Motor neuron (in vitro differentiated cells): ENCODE measurements around the gene PIP4K2C. TPM values are rescaled to one million over a fixed set of nuclear protein-coding genes. Genes with fewer than 3 reads are reported as not detected.
"Not testable (repeated sequence)": the region's sequence is repeated elsewhere in the genome, so short reads cannot be mapped to it uniquely, and the experiment has no call there.

ENCODE experiments used
- ATAC-seq, 8 experiments: fragments of 200-7000 bp; cut with Tn5 transposase; replicated peaks in 6 of 8; 2 replicates each; pipeline ENCODE4 v1.8.0; 2021; ENCODE audit warnings: mild to moderate bottlenecking in 8 of 8, moderate library complexity in 8 of 8
- H3K27ac ChIP-seq, 2 donors: fragments of 250-450 bp; sonication (Bioruptor Pico); 2 replicates each; pipeline ENCODE4 v1.9.0; 2021; ENCODE audit warnings: antibody characterized with exemption in 2 of 2, mild to moderate bottlenecking in 2 of 2, moderate library complexity in 1 of 2
- H3K4me1 ChIP-seq, 2 donors: fragments of 250-450 bp; sonication (Bioruptor Pico); replicated peaks in 1 of 2; 2 replicates each; pipeline ENCODE4 v1.6.1; 2021; ENCODE audit warnings: antibody characterized with exemption in 2 of 2, mild to moderate bottlenecking in 2 of 2, moderate library complexity in 1 of 2
- H3K4me3 ChIP-seq, 5 donors: fragments of 250-450 bp; sonication (Bioruptor Pico); 2 replicates each; pipeline ENCODE4 v1.9.0; 2021; ENCODE audit warnings: antibody characterized with exemption in 5 of 5, mild to moderate bottlenecking in 5 of 5, moderate library complexity in 4 of 5
- WGBS, 10 experiments: fragments of 450-650 bp; shearing (Covaris generic); methylation state at CpG; one replicate each; pipeline ENCODE4 v1.0.0; 2022; 5-methylcytosine and 5-hydroxymethylcytosine counted together
- in situ Hi-C, 9 experiments: fragments of 400-800 bp; cut with MboI; loops; one replicate each; pipeline ENCODE4 v1.15.0; 2021; ENCODE audit warnings: low sequenced_read_pairs in 9 of 9, low pct_unique_long_range_greater_than_20kb in 2 of 9; ENCODE audit not compliant: unreplicated experiment in 9 of 9
- total RNA-seq, 8 experiments: library from RNA; unstranded; fragments of 300-600 nt; gene quantifications; 2 replicates each; pipeline versions ENCODE4 v1.2.3 to v1.2.4, GENCODE V29; 2022

The PIP4K2C gene
- total RNA-seq, 8 experiments from 2014 or later: 12.5 to 29.4 (median 21.4) TPM

- ATAC-seq: no peak
- no peaks in the 10 kb centered on the region for H3K4me1 ChIP-seq
- no peak overlapping the region for H3K27ac ChIP-seq
- in situ Hi-C loops: no loop called here
- H3K4me3 ChIP-seq: no peak overlapping the region
- WGBS, 10 experiments: 80 to 100% (median 100%) methylated on average over 1 of the region's 1 CpG; no CpG with 5 or more reads in 5 of the 10 experiments
These were observed 8.6 kb upstream of the PIP4K2C start for GRCh38 chr12:57582440-57582839.

- no peaks in the 10 kb centered on the region for H3K4me1 ChIP-seq
- H3K4me3 ChIP-seq: no peak overlapping the region
- 5 to 100% (median 75%) methylated on average over 1 to 6 of the region's 13 CpGs; no CpG with 5 or more reads in 3 of the 10 experiments for WGBS, 10 experiments
- in situ Hi-C loops: no loop called here
- peak; percentile 97 to 100 (median 98) for ATAC-seq
- H3K27ac ChIP-seq: no peak overlapping the region
These were observed 7.8 kb upstream of the PIP4K2C start for GRCh38 chr12:57583008-57583831.

GRCh38 chr12:57584050-57584449 is 6.9 kb upstream of the PIP4K2C start:
- no peaks in the 10 kb centered on the region for H3K4me1 ChIP-seq
- in situ Hi-C loops: no loop called here

GRCh38 chr12:57584690-57585089 is 6.3 kb upstream of the PIP4K2C start:
- ATAC-seq: no peak
- Histone ChIP-seq H3K27ac (no peak overlapping the region), H3K4me3 (no peak overlapping the region), H3K4me1 (no peaks in the 10 kb centered on the region)
- in situ Hi-C loops: no loop called here

More at GRCh38 chr12:57584050-57584449, 6.9 kb upstream of the PIP4K2C start:
- Histone ChIP-seq H3K27ac (no peak overlapping the region), H3K4me3 (no peak overlapping the region)
- no CpG with 5 or more reads among the region's 2 CpGs for WGBS, 10 experiments
- ATAC-seq: no peak

GRCh38 chr12:57585156-57585555 is 5.8 kb upstream of the PIP4K2C start:
- H3K4me1 ChIP-seq: no peaks in the 10 kb centered on the region
- no peak for ATAC-seq
- WGBS, 10 experiments: 20 to 100% (median 83%) methylated on average over 1 to 2 of the region's 2 CpGs; no CpG with 5 or more reads in 3 of the 10 experiments
- H3K4me3 ChIP-seq: no peak overlapping the region
- H3K27ac ChIP-seq: no peak overlapping the region
- in situ Hi-C loops: no loop called here

GRCh38 chr12:57586128-57586527 is 4.9 kb upstream of the PIP4K2C start:
- H3K27ac ChIP-seq: no peak overlapping the region
- WGBS, 10 experiments: 45 to 100% (median 89%) methylated on average over 1 to 2 of the region's 3 CpGs; no CpG with 5 or more reads in 4 of the 10 experiments
- in situ Hi-C loops: no loop called here
- peaks cover 0 to 2% of the 10 kb centered on the region in 2 donors for H3K4me1 ChIP-seq
- ATAC-seq: no peak
- H3K4me3 ChIP-seq: no peak overlapping the region

- H3K27ac ChIP-seq: no peak overlapping the region
- ATAC-seq: no peak
- peaks cover 2 to 4% of the 10 kb centered on the region in 2 donors for H3K4me1 ChIP-seq
- H3K4me3 ChIP-seq: no peak overlapping the region
- in situ Hi-C loops: no loop called here
- WGBS, 10 experiments: 0 to 100% (median 76%) methylated on average over 1 to 3 of the region's 3 CpGs; no CpG with 5 or more reads in 2 of the 10 experiments
These were observed 4.1 kb upstream of the PIP4K2C start for GRCh38 chr12:57586832-57587429.

GRCh38 chr12:57588951-57589610 is 1.9 kb upstream of the PIP4K2C start:
- H3K27ac ChIP-seq, H3K4me3 ChIP-seq, in situ Hi-C loops, H3K4me1 ChIP-seq, ATAC-seq: not testable (repeated sequence)
- 74 to 100% (median 90%) methylated on average over 2 to 8 of the region's 15 CpGs for WGBS, 10 experiments

GRCh38 chr12:57590479-57590863 is 521 bp upstream of the PIP4K2C start:
- peak in 6 of 8 experiments; percentile 3 to 24 (median 12) for ATAC-seq
- in situ Hi-C loops: no loop called here
- Histone ChIP-seq H3K4me3 (peak overlapping the region; percentile 62 to 95 (median 80)), H3K27ac (no peak overlapping the region), H3K4me1 (peaks cover 2 to 9% of the 10 kb centered on the region in 2 donors)
- 0 to 22% (median 13%) methylated on average over 1 to 2 of the region's 2 CpGs; no CpG with 5 or more reads in 2 of the 10 experiments for WGBS, 10 experiments

- Histone ChIP-seq H3K4me1 (peaks cover 2 to 9% of the 10 kb centered on the region in 2 donors), H3K27ac (peak overlapping the region in 1 of 2 donors; percentile 47), H3K4me3 (peak overlapping the region; percentile 62 to 95 (median 80))
- in situ Hi-C loops: no loop called here
- 0 to 83% (median 70%) methylated on average over 1 to 5 of the region's 10 CpGs; no CpG with 5 or more reads in 3 of the 10 experiments for WGBS, 10 experiments
- no peak for ATAC-seq
These were observed 862 bp downstream of the PIP4K2C start for GRCh38 chr12:57591782-57592325.

GRCh38 chr12:57592551-57593165 is 1.7 kb downstream of the PIP4K2C start:
- in situ Hi-C loops: no loop called here
- Histone ChIP-seq H3K4me3 (peak overlapping the region in 1 of 5 donors; percentile 95), H3K4me1 (peaks cover 2 to 9% of the 10 kb centered on the region in 2 donors), H3K27ac (no peak overlapping the region)
- ATAC-seq: no peak
- 57 to 100% (median 82%) methylated on average over 1 to 2 of the region's 2 CpGs; no CpG with 5 or more reads in 2 of the 10 experiments for WGBS, 10 experiments

GRCh38 chr12:57593187-57593586 is 2.2 kb downstream of the PIP4K2C start:
- H3K27ac ChIP-seq: no peak overlapping the region
- ATAC-seq: no peak
- no peak overlapping the region for H3K4me3 ChIP-seq
- 33 to 100% (median 78%) methylated on average over 1 to 4 of the region's 4 CpGs; no CpG with 5 or more reads in 4 of the 10 experiments for WGBS, 10 experiments
- in situ Hi-C loops: no loop called here
- H3K4me1 ChIP-seq: peaks cover 2 to 9% of the 10 kb centered on the region in 2 donors
